ENCODE data around the gene MDM2.

- no peak for TF ChIP-seq CTCF (IDR thresholded peaks at IDR 0.05)
- TF ChIP-seq POLR2A (IDR thresholded peaks at IDR 0.05): no peak
- TF ChIP-seq EP300 (IDR thresholded peaks at IDR 0.05): no peak
These were observed 6.7 kb downstream of the MDM2 start for GRCh38 chr12:68814490-68815231.

Data from gastroesophageal sphincter (tissue), 3 donors.